Calu3 (cell line): Measurements from ENCODE around the gene SLC39A10. TPM values are rescaled to one million over a fixed set of nuclear protein-coding genes. Genes with fewer than 3 reads are reported as not detected.

Source experiments
- BruUV-seq: library from RNA; stranded (reverse); fragments of 400-500 nt; replicated peaks from 2 replicates; lab custom pipeline; 2021; lab: Mats Ljungman, UMichigan
- CTCF ChIA-PET: fragments of 300-600 bp; sonication (Branson Sonifier 250); formaldehyde crosslinking; loops from one replicate; lab custom pipeline; 2022; ENCODE audit warnings: antibody characterized with exemption; lab: Charles Lee
- DNase-seq: peaks from one replicate; pipeline ENCODE4 v3.0.0; 2022
- H3K27ac Mint-ChIP-seq: one replicate; pipeline ENCODE4 v1.8.0; 2022; ENCODE audit warnings: mixed read lengths; ENCODE audit not compliant: unreplicated experiment
- H3K27me3 Mint-ChIP-seq: one replicate; pipeline ENCODE4 v1.8.0; 2022; ENCODE audit warnings: mixed read lengths; ENCODE audit not compliant: unreplicated experiment
- H3K36me3 Mint-ChIP-seq: one replicate; pipeline ENCODE4 v1.8.0; 2022; ENCODE audit warnings: mild to moderate bottlenecking, moderate library complexity, mixed read lengths; ENCODE audit not compliant: insufficient read depth, unreplicated experiment
- H3K4me1 Mint-ChIP-seq: one replicate; pipeline ENCODE4 v1.8.0; 2022; ENCODE audit warnings: mild to moderate bottlenecking, low read depth, mixed read lengths; ENCODE audit not compliant: unreplicated experiment
- H3K4me3 Mint-ChIP-seq: one replicate; pipeline ENCODE4 v1.8.0; 2022; ENCODE audit warnings: mild to moderate bottlenecking, low read depth, moderate library complexity, mixed read lengths; ENCODE audit not compliant: unreplicated experiment
- H3K9me3 Mint-ChIP-seq: one replicate; pipeline ENCODE4 v1.8.0; 2022; ENCODE audit warnings: low read depth, mixed read lengths; ENCODE audit not compliant: unreplicated experiment
- intact Hi-C: fragments of 100-400 bp; cut with micrococcal nuclease; formaldehyde crosslinking; loops from one replicate; pipeline ENCODE4 v1.10.0; 2022; ENCODE audit not compliant: unreplicated experiment
- total RNA-seq: library from RNA; stranded (reverse); gene quantifications from 2 replicates; pipeline ENCODE4 v1.2.3, GENCODE V29; 2022
- TF ChIP-seq, protein P1 (sequence below): fragments of 200-600 bp; IDR thresholded peaks from one replicate; pipeline ENCODE4 v1.8.0; 2022; ENCODE audit warnings: antibody characterized with exemption; ENCODE audit not compliant: unreplicated experiment

The SLC39A10 gene
- total RNA-seq, 1 experiment from 2014 or later = 133 TPM

DNA sequence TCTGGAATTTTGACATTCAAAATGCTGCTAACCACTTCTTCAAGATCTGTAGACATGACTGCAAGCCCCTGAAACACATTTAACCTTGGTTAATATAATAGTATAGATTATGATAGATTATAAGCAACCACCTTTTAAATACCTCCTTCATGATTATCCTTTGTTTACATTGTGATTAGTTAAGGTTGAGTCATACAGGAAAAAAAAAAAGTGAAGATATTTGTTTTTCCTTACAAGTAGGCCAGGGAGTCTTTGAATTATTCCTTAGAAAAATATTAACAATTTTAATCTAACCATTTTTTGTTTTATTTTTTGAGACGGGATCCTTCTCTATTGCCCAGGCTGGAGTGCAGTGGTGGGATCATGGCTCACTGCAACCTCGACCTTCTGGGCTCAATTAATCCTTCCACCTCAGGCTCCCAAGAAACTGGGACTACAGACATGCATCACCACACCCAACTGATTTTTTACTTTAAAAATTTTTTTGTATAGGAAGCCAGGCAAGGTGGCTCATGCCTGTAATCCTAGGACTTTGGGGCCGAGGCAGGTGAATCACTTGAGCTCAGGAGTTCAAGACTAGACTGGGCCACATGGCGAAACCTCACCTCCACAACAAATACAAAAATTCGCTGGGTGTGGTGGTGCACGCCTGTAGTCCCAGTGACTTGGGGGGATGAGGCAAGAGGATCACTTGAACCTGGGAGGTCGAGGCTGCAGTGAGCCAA is 99.4 kb downstream of the SLC39A10 start:
- TF ChIP-seq, protein P1, sequence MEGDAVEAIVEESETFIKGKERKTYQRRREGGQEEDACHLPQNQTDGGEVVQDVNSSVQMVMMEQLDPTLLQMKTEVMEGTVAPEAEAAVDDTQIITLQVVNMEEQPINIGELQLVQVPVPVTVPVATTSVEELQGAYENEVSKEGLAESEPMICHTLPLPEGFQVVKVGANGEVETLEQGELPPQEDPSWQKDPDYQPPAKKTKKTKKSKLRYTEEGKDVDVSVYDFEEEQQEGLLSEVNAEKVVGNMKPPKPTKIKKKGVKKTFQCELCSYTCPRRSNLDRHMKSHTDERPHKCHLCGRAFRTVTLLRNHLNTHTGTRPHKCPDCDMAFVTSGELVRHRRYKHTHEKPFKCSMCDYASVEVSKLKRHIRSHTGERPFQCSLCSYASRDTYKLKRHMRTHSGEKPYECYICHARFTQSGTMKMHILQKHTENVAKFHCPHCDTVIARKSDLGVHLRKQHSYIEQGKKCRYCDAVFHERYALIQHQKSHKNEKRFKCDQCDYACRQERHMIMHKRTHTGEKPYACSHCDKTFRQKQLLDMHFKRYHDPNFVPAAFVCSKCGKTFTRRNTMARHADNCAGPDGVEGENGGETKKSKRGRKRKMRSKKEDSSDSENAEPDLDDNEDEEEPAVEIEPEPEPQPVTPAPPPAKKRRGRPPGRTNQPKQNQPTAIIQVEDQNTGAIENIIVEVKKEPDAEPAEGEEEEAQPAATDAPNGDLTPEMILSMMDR = no peak
- DNase-seq = peak; percentile 26

DNA sequence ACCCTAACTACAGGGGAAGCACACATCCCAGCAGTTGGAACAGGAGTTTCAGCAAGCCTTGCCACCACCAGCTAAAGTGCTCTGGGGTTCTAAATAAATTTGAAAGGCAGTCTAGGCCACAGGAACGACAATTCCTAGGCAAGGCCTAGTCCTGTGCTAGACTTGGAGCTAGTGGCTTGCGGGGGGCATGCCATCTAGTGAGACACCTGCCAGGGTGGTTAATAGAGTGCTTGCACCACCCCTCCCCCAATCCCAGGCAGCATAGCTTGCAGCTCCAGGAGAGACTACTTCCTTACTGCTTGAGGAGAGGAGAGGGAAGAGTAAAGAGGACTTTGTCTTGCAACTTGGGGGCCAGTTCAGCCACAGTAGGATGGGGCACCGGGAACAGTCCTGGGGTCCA is 101.8 kb downstream of the SLC39A10 start:
- Mint-ChIP-seq H3K36me3 (no peaks in the 10 kb centered on the region), H3K4me3 (no peak overlapping the region), H3K9me3 (no peaks in the 10 kb centered on the region), H3K27ac (no peak overlapping the region), H3K4me1 (no peaks in the 10 kb centered on the region), H3K27me3 (no peaks in the 10 kb centered on the region)
- DNase-seq = no peak
- intact Hi-C loops = no loop called here
- CTCF ChIA-PET = no interaction called here
- TF ChIP-seq, protein P1 = no peak
- BruUV-seq = no TSS peak

More for the DNA sequence above, 99.4 kb downstream of the SLC39A10 start:
- H3K9me3 Mint-ChIP-seq = peaks cover under 1% of the 10 kb centered on the region
- H3K27ac Mint-ChIP-seq = no peak overlapping the region
- CTCF ChIA-PET = no interaction called here
- no peak overlapping the region for H3K4me3 Mint-ChIP-seq
- H3K4me1 Mint-ChIP-seq = no peaks in the 10 kb centered on the region
- intact Hi-C loops = no loop called here
- H3K27me3 Mint-ChIP-seq = no peaks in the 10 kb centered on the region
- no peaks in the 10 kb centered on the region for H3K36me3 Mint-ChIP-seq
- no TSS peak for BruUV-seq

DNA sequence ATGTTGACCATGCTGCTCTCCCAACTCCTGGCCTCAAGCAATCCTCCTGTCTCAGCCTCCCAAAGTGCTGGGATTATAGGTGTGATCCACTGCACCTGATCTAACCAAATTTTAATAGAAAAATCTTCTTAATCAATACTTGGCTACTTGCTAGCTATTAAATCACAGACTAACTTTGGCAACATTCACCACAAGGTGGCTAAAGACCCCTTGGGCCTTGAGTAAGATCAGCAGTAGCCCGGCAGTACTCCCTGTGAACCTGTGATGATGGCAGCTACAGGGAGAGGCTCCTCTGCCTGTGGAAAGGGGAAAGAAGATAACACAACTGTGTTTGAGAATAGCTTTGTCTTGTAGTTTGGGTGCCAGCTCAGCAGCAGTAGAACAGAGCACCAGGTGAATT is 102.9 kb downstream of the SLC39A10 start:
- no peak overlapping the region for H3K27ac Mint-ChIP-seq
- CTCF ChIA-PET = no interaction called here
- H3K4me1 Mint-ChIP-seq = no peaks in the 10 kb centered on the region
- DNase-seq = no peak
- H3K9me3 Mint-ChIP-seq = no peaks in the 10 kb centered on the region
- no TSS peak for BruUV-seq
- no peaks in the 10 kb centered on the region for H3K36me3 Mint-ChIP-seq
- TF ChIP-seq, protein P1 = no peak
- no peaks in the 10 kb centered on the region for H3K27me3 Mint-ChIP-seq
- no peak overlapping the region for H3K4me3 Mint-ChIP-seq
- intact Hi-C loops = no loop called here

DNA sequence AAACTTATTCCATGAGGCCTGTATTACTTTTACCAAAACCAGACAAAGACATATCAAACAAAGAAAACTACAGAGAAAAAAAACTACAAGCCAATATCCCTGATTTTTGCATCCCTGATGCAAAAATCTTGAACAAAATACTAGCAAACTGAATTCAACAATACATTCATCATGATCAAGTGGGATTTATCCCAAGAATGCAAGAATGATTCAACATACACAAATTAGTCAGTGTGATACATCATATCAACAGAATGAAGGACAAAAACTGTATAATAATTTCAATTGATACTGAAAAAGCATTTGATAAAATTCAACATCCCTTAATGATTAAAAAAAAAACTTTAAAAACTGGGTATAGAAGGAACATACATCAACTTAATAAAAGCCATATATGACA is 106.8 kb downstream of the SLC39A10 start:
- Mint-ChIP-seq H3K4me3 (no peak overlapping the region), H3K27me3 (no peaks in the 10 kb centered on the region), H3K27ac (no peak overlapping the region), H3K9me3 (no peaks in the 10 kb centered on the region), H3K36me3 (no peaks in the 10 kb centered on the region), H3K4me1 (no peaks in the 10 kb centered on the region)
- intact Hi-C loops = no loop called here
- TF ChIP-seq, protein P1 = no peak
- BruUV-seq = no TSS peak
- DNase-seq = no peak
- CTCF ChIA-PET = no interaction called here
